CD14-positive monocyte (primary cell): ENCODE data around the gene CDH5. TPM values are rescaled to one million over a fixed set of nuclear protein-coding genes. Genes with fewer than 3 reads are reported as not detected.

Experiments
- DNase-seq, 3 donors: peaks; one replicate each; pipeline ENCODE4 v3.0.0-alpha.2; 2011 to 2022
- H2AFZ ChIP-seq: 2 replicates; pipeline ENCODE4 v1.6.0; 2012; ENCODE audit warnings: mild to moderate bottlenecking, low read depth, low read length, inconsistent platforms; ENCODE audit not compliant: insufficient read depth, poor library complexity, severe bottlenecking
- H3K27ac ChIP-seq, 2 donors: 1 replicate in 1 of 2; 2 replicates in 1 of 2; pipeline ENCODE4 v1.5.1; 2012 to 2013; ENCODE audit warnings: low read length in 2 of 2, control low read depth in 1 of 2, inconsistent platforms in 1 of 2, low read depth in 1 of 2, mild to moderate bottlenecking in 1 of 2
- H3K27me3 ChIP-seq, 2 donors: one replicate each; pipeline versions ENCODE4 v1.6.0 to v1.6.1; 2011 to 2013; ENCODE audit warnings: low read length in 2 of 2; ENCODE audit not compliant: control insufficient read depth in 2 of 2, insufficient read depth in 2 of 2
- H3K36me3 ChIP-seq, 2 donors: replicated peaks in 1 of 2; 1 replicate in 1 of 2; 2 replicates in 1 of 2; pipeline versions ENCODE4 v1.5.1 to v1.6.1; 2012 to 2013; ENCODE audit warnings: low read length in 2 of 2, control low read depth in 1 of 2, inconsistent platforms in 1 of 2, mild to moderate bottlenecking in 1 of 2; ENCODE audit not compliant: insufficient read depth in 2 of 2, control insufficient read depth in 1 of 2
- H3K4me1 ChIP-seq, 2 donors: 1 replicate in 1 of 2; 2 replicates in 1 of 2; pipeline versions ENCODE4 v1.5.1 to v1.6.1; 2012 to 2013; ENCODE audit warnings: low read length in 2 of 2, control low read depth in 1 of 2, inconsistent platforms in 1 of 2, mild to moderate bottlenecking in 1 of 2, moderate library complexity in 1 of 2; ENCODE audit not compliant: insufficient read depth in 2 of 2, control insufficient read depth in 1 of 2
- H3K4me2 ChIP-seq: replicated peaks from 2 replicates; pipeline ENCODE3; 2012; ENCODE audit warnings: low read length, moderate library complexity, mild to moderate bottlenecking; ENCODE audit not compliant: poor library complexity, severe bottlenecking; ENCODE audit errors: extremely low read depth
- H3K4me3 ChIP-seq, 3 experiments: fragments of 200-600 bp in 1 of 3; sonication (generic) in 1 of 3; replicated peaks in 1 of 3; 1 replicate in 2 of 3; 2 replicates in 1 of 3; pipeline ENCODE4 v1.5.1; 2011 to 2013; ENCODE audit warnings: low read length in 3 of 3, mild to moderate bottlenecking in 3 of 3, control low read depth in 2 of 3, low read depth in 2 of 3, inconsistent platforms in 1 of 3, moderate library complexity in 1 of 3
- H3K79me2 ChIP-seq: 2 replicates; pipeline ENCODE4 v1.6.0; 2012; ENCODE audit warnings: mild to moderate bottlenecking, control low read depth, inconsistent platforms, low read length, moderate library complexity; ENCODE audit not compliant: insufficient read depth
- H3K9ac ChIP-seq: 2 replicates; pipeline ENCODE4 v1.6.0; 2017; ENCODE audit warnings: low read length, mild to moderate bottlenecking; ENCODE audit not compliant: insufficient read depth, poor library complexity, severe bottlenecking
- H3K9me3 ChIP-seq, 2 donors: replicated peaks in 1 of 2; 1 replicate in 1 of 2; 2 replicates in 1 of 2; pipeline versions ENCODE4 v1.5.1 to v1.6.1; 2012 to 2013; ENCODE audit warnings: low read length in 2 of 2, control low read depth in 1 of 2; ENCODE audit not compliant: control insufficient read depth in 1 of 2, insufficient read depth in 1 of 2
- H4K20me1 ChIP-seq: 2 replicates; pipeline ENCODE4 v1.6.0; 2012; ENCODE audit warnings: mild to moderate bottlenecking, low read length, control low read depth, moderate library complexity; ENCODE audit not compliant: insufficient read depth
- H3K27ac Mint-ChIP-seq, 7 donors: one replicate each; pipeline ENCODE4 v1.8.0; 2020; ENCODE audit warnings: mild to moderate bottlenecking in 7 of 7, mixed read lengths in 7 of 7, moderate library complexity in 6 of 7, inconsistent platforms in 2 of 7
- H3K27me3 Mint-ChIP-seq, 3 donors: one replicate each; pipeline ENCODE4 v1.8.0; 2021 to 2022; ENCODE audit warnings: low read depth in 3 of 3, mild to moderate bottlenecking in 3 of 3, mixed read lengths in 3 of 3, moderate library complexity in 3 of 3, inconsistent platforms in 1 of 3
- H3K36me3 Mint-ChIP-seq, 2 donors: one replicate each; pipeline ENCODE4 v1.8.0; 2020; ENCODE audit warnings: mixed read lengths in 2 of 2, inconsistent platforms in 1 of 2, mild to moderate bottlenecking in 1 of 2
- H3K4me1 Mint-ChIP-seq: one replicate; pipeline ENCODE4 v1.8.0; 2020; ENCODE audit warnings: mild to moderate bottlenecking, mixed read lengths
- H3K4me3 Mint-ChIP-seq, 2 donors: one replicate each; pipeline ENCODE4 v1.8.0; 2020; ENCODE audit warnings: mild to moderate bottlenecking in 2 of 2, mixed read lengths in 2 of 2, moderate library complexity in 1 of 2
- H3K9me3 Mint-ChIP-seq, 7 donors: one replicate each; pipeline ENCODE4 v1.8.0; 2020 to 2022; ENCODE audit warnings: mixed read lengths in 7 of 7, mild to moderate bottlenecking in 6 of 7, moderate library complexity in 6 of 7, inconsistent platforms in 2 of 7
- CTCF ChIP-seq: fragments of 200-600 bp; IDR thresholded peaks from one replicate; pipeline ENCODE4 v1.8.0; 2022; ENCODE audit warnings: antibody characterized with exemption, mild to moderate bottlenecking
- WGBS: methylation state at CpG from one replicate; pipeline ENCODE4 v1.1.5; 2013; ENCODE audit warnings: missing lambda C conversion rate; ENCODE audit not compliant: insufficient coverage; 5-methylcytosine and 5-hydroxymethylcytosine counted together
- intact Hi-C, 2 donors: fragments of 100-400 bp; cut with micrococcal nuclease; formaldehyde crosslinking; loops; one replicate each; pipeline versions ENCODE4 v1.15.0 to v1.15.1; 2023
- polyA plus RNA-seq, 3 donors: library from polyadenylated mRNA; depleted of rRNA in 1 of 3; unstranded in 2 of 3; stranded (reverse) in 1 of 3; fragments of 300-500 nt in 2 of 3; fragments of >200 nt in 1 of 3; fragmentation: Illumina TruSeq in 2 of 3; gene quantifications; 1 replicate in 2 of 3; 2 replicates in 1 of 3; pipeline ENCODE4 v1.2.3, GENCODE V29; 2012 to 2021

Gene CDH5
- polyA plus RNA-seq, 3 donors = 0.12 to 0.22 TPM; not detected in 1

DNA sequence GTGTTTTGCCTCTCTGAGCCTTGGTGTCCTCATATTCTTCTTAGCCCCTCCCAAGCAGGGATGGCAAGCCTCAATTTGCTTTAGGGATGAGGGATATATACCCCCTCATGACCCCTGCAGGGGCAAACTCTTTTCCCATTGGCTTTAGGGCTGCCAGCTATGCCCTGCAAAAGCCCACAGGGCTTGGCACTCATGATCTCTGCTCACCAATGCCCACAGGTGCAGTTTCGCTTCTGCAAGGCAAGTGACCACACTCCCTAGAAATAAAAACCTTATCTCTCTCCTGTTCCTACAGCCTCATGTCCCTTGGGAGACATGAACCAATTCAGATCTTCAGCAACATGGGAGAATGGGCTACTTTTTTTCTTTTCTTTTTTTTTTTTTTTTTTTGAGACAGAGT lies 69.4 kb downstream of the CDH5 start:
- Histone ChIP-seq H3K27me3 (peaks cover 0 to 20% of the 10 kb centered on the region in 2 donors), H3K4me1 (no peaks in the 10 kb centered on the region), H3K9me3 (no peaks in the 10 kb centered on the region), H3K4me3 (no peak overlapping the region), H3K79me2 (no peaks in the 10 kb centered on the region), H3K4me2 (no peak overlapping the region), H4K20me1 (no peaks in the 10 kb centered on the region), H3K36me3 (no peaks in the 10 kb centered on the region), H3K9ac (no peak overlapping the region), H2AFZ (no peak overlapping the region), H3K27ac (no peak overlapping the region)
- H3K27me3 Mint-ChIP-seq = peaks cover 32 to 42% (median 38%) of the 10 kb centered on the region in 3 donors
- peaks cover 3% of the 10 kb centered on the region for H3K4me1 Mint-ChIP-seq
- DNase-seq = no peak
- no peak overlapping the region for H3K4me3 Mint-ChIP-seq
- no CpG with 5 or more reads among the region's 1 CpG for WGBS
- H3K9me3 Mint-ChIP-seq = no peaks in the 10 kb centered on the region
- H3K36me3 Mint-ChIP-seq = no peaks in the 10 kb centered on the region
- intact Hi-C loops = no loop called here
- no peak overlapping the region for H3K27ac Mint-ChIP-seq
- TF ChIP-seq CTCF = no peak

DNA sequence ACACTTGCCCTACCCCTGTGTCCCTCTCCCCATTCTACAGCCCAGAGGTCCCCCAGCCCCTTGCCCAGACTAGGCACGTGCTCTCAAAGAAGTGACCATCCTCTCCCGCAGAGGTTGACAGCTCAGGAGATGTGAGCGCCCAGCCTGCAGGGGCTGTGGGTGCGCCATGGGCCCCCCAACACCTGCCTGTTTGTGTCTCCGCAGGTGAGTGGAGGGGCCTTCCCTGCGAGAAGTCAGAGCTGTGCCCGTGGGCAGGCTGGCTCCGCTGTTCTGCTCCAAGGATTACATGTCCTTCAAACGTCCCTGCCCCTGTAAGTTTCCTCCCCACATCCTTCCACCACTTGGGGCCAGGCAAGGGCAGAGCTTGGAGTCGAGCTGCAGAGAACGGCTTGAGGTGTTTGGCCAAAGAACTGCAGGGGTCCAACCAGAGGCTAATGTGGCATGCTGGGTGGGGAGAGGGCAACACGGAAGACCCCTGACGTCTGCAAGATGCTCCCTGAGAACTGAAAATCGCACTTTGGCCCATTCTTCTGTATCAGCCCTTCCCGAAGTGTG lies 71.0 kb downstream of the CDH5 start:
- Mint-ChIP-seq H3K9me3 (no peaks in the 10 kb centered on the region), H3K36me3 (no peaks in the 10 kb centered on the region), H3K27me3 (peaks cover 17 to 30% (median 28%) of the 10 kb centered on the region in 3 donors), H3K27ac (no peak overlapping the region), H3K4me3 (no peak overlapping the region), H3K4me1 (peaks cover 3% of the 10 kb centered on the region)
- no peaks in the 10 kb centered on the region for H3K9me3 ChIP-seq
- TF ChIP-seq CTCF = no peak
- no peaks in the 10 kb centered on the region for H3K79me2 ChIP-seq
- intact Hi-C loops = no loop called here
- no peaks in the 10 kb centered on the region for H3K4me1 ChIP-seq
- no peak overlapping the region for H3K9ac ChIP-seq
- H3K4me3 ChIP-seq = no peak overlapping the region
- peaks cover 0 to 4% of the 10 kb centered on the region in 2 donors for H3K27me3 ChIP-seq
- DNase-seq = no peak
- H3K27ac ChIP-seq = no peak overlapping the region
- no peak overlapping the region for H3K4me2 ChIP-seq
- no peaks in the 10 kb centered on the region for H4K20me1 ChIP-seq
- H3K36me3 ChIP-seq = no peaks in the 10 kb centered on the region
- no peak overlapping the region for H2AFZ ChIP-seq
- WGBS = 87% methylated on average over 7 of the region's 15 CpGs
